ENCODE measurements around the gene ALPL.

- no peak for TF ChIP-seq CTCF (IDR thresholded peaks at IDR 0.05)
- TF ChIP-seq IRF1 (CRISPR knock-in tag; IDR thresholded peaks at IDR 0.05), result no peak
- TF ChIP-seq ELF4 (CRISPR knock-in tag; IDR thresholded peaks at IDR 0.05; ENCODE audit: low read depth), result no peak
- no peak for TF ChIP-seq STAT6 (CRISPR knock-in tag; conservative IDR thresholded peaks at IDR 0.05; ENCODE audit: low read depth)
- TF ChIP-seq TCF7 (CRISPR knock-in tag; IDR thresholded peaks at IDR 0.05; ENCODE audit: low read depth), result no peak
- no peak for TF ChIP-seq SP1 (CRISPR knock-in tag; conservative IDR thresholded peaks at IDR 0.05)
- TF ChIP-seq ATF2 (CRISPR knock-in tag; IDR thresholded peaks at IDR 0.05; ENCODE audit: borderline replicate concordance, low read depth), result no peak
- no peak for TF ChIP-seq FOXP4 (CRISPR knock-in tag; IDR thresholded peaks at IDR 0.05)
- TF ChIP-seq, protein P1, sequence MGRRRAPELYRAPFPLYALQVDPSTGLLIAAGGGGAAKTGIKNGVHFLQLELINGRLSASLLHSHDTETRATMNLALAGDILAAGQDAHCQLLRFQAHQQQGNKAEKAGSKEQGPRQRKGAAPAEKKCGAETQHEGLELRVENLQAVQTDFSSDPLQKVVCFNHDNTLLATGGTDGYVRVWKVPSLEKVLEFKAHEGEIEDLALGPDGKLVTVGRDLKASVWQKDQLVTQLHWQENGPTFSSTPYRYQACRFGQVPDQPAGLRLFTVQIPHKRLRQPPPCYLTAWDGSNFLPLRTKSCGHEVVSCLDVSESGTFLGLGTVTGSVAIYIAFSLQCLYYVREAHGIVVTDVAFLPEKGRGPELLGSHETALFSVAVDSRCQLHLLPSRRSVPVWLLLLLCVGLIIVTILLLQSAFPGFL (CRISPR knock-in tag; IDR thresholded peaks at IDR 0.05; ENCODE audit: borderline replicate concordance), result no peak
- TF ChIP-seq, protein P2, sequence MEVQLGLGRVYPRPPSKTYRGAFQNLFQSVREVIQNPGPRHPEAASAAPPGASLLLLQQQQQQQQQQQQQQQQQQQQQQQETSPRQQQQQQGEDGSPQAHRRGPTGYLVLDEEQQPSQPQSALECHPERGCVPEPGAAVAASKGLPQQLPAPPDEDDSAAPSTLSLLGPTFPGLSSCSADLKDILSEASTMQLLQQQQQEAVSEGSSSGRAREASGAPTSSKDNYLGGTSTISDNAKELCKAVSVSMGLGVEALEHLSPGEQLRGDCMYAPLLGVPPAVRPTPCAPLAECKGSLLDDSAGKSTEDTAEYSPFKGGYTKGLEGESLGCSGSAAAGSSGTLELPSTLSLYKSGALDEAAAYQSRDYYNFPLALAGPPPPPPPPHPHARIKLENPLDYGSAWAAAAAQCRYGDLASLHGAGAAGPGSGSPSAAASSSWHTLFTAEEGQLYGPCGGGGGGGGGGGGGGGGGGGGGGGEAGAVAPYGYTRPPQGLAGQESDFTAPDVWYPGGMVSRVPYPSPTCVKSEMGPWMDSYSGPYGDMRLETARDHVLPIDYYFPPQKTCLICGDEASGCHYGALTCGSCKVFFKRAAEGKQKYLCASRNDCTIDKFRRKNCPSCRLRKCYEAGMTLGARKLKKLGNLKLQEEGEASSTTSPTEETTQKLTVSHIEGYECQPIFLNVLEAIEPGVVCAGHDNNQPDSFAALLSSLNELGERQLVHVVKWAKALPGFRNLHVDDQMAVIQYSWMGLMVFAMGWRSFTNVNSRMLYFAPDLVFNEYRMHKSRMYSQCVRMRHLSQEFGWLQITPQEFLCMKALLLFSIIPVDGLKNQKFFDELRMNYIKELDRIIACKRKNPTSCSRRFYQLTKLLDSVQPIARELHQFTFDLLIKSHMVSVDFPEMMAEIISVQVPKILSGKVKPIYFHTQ (CRISPR knock-in tag; IDR thresholded peaks at IDR 0.05), result no peak
- TF ChIP-seq PRRX2 (CRISPR knock-in tag; IDR thresholded peaks at IDR 0.05), result no peak
Measured at GRCh38 chr1:21526441-21526840, 17.2 kb downstream of the ALPL start.
